ENCODE measurements around the gene CHST9. TPM values are rescaled to one million over a fixed set of nuclear protein-coding genes. Genes with fewer than 3 reads are reported as not detected.
"Not testable (repeated sequence)": the region's sequence is repeated elsewhere in the genome, so short reads cannot be mapped to it uniquely, and the experiment has no call there.

Gene CHST9
- total RNA-seq, 2 experiments from 2014 or later = not detected

DNA sequence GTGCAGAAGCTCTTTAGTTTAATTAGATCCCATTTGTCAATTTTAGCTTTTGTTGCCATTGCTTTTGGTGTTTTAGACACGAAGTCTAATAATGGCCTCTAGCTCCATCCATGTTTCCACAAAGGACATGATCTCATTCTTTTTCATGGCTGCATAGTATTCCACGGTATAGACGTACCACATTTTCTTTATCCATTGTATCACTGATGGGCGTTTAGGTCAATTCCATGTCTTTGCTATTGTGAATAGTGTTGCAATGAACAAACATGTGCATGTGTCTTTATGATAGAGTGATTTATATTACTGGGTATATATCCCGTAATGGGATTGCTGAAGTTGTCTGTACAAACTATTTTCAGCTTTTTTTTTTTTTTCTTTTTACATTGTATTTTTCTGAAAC, 35.9 kb downstream of the CHST9 start:
- H3K4me1 Mint-ChIP-seq (ENCODE audit: low read depth); H3K27me3 Mint-ChIP-seq (ENCODE audit: low read depth); H3K36me3 Mint-ChIP-seq (ENCODE audit: low read depth); DNase-seq; H3K27ac Mint-ChIP-seq; intact Hi-C loops (cut with micrococcal nuclease); H3K4me3 Mint-ChIP-seq; CTCF ChIA-PET: not testable (repeated sequence)
- peaks cover 19% of the 10 kb centered on the region for H3K9me3 Mint-ChIP-seq

DNA sequence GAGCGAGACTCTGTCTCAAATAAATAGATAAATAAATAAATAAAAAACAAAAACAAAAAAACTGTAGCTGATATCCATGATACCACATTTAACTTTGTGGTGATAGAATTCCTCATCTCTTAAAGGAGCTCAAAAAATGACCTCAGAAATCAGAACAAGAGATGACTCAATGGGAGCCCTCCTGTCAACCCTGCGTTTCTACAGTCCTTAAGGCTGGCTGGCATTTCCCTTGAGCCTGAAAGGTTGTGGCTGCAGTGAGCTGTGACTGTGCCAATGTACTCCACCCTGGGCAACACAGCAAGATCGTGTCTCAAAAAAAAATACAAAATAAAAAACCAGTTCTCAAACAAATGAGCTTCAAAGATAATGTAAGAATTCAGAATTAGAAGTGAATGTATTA, 40.4 kb downstream of the CHST9 start:
- no peak for DNase-seq
- Mint-ChIP-seq H3K4me3 (no peak overlapping the region), H3K27ac (no peak overlapping the region), H3K9me3 (peaks cover 8% of the 10 kb centered on the region), H3K36me3 (ENCODE audit: low read depth) (no peaks in the 10 kb centered on the region), H3K4me1 (ENCODE audit: low read depth) (no peaks in the 10 kb centered on the region), H3K27me3 (ENCODE audit: low read depth) (no peaks in the 10 kb centered on the region)
- intact Hi-C loops (cut with micrococcal nuclease) = no loop called here
- CTCF ChIA-PET = no interaction called here

GRCh38 chr18:27143580-27144287, 41.4 kb downstream of the CHST9 start:
- H3K4me3 Mint-ChIP-seq = no peak overlapping the region
- no peaks in the 10 kb centered on the region for H3K27me3 Mint-ChIP-seq (ENCODE audit: low read depth)
- H3K27ac Mint-ChIP-seq = no peak overlapping the region
- H3K4me1 Mint-ChIP-seq (ENCODE audit: low read depth) = no peaks in the 10 kb centered on the region
- H3K9me3 Mint-ChIP-seq = peaks cover 6% of the 10 kb centered on the region
- H3K36me3 Mint-ChIP-seq (ENCODE audit: low read depth) = no peaks in the 10 kb centered on the region
- CTCF ChIA-PET = no interaction called here
- DNase-seq = no peak
- intact Hi-C loops (cut with micrococcal nuclease) = no loop called here

GRCh38 chr18:27142891-27143290, 42.2 kb downstream of the CHST9 start:
- Mint-ChIP-seq H3K36me3 (ENCODE audit: low read depth) (no peaks in the 10 kb centered on the region), H3K27me3 (ENCODE audit: low read depth) (no peaks in the 10 kb centered on the region), H3K4me1 (ENCODE audit: low read depth) (no peaks in the 10 kb centered on the region), H3K27ac (no peak overlapping the region), H3K4me3 (no peak overlapping the region), H3K9me3 (peaks cover 4% of the 10 kb centered on the region)
- CTCF ChIA-PET = no interaction called here
- intact Hi-C loops (cut with micrococcal nuclease) = no loop called here
- no peak for DNase-seq

DNA sequence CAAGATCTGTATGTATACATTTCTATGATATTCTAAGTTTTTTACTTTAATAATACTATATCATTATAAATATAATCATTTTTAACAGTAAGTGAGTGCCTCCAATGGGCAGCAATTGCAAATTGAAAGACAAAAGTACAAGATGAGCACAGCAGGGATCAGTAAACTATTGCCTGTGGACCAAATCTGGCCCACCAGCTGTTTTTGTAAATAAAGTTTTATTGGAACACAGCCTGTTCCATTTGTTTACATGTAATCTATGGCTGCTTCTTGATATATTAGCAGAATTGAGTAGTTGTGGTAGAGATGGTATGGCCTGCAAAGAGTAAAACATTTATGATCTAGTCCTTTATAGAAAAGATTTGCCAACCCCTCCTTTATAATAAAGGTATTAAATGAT, 43.2 kb downstream of the CHST9 start:
- no peaks in the 10 kb centered on the region for H3K27me3 Mint-ChIP-seq (ENCODE audit: low read depth)
- CTCF ChIA-PET = no interaction called here
- no peaks in the 10 kb centered on the region for H3K36me3 Mint-ChIP-seq (ENCODE audit: low read depth)
- intact Hi-C loops (cut with micrococcal nuclease) = no loop called here
- H3K4me1 Mint-ChIP-seq (ENCODE audit: low read depth) = no peaks in the 10 kb centered on the region
- DNase-seq = no peak
- no peak overlapping the region for H3K27ac Mint-ChIP-seq
- H3K4me3 Mint-ChIP-seq = no peak overlapping the region
- H3K9me3 Mint-ChIP-seq = no peaks in the 10 kb centered on the region

DNA sequence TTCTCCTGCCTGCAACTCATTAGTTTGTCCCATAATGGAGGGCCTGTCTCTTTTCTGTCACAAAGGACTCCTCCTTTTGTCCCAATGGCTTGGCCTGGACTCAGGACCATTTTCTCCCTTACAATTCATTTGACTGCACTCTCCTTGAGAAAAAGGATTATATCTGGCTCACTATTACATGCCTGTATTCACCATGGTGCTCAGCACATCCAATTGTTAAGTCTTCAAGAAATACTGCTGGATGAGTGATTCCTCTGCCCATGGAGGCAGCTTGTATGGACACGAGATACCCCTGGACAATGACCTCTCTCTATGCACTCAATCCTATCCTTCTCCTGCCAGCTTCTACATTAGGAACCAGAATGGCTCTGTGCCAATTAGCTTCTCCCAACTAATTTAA, 47.0 kb downstream of the CHST9 start:
- H3K36me3 Mint-ChIP-seq (ENCODE audit: low read depth) = no peaks in the 10 kb centered on the region
- intact Hi-C loops (cut with micrococcal nuclease) = no loop called here
- no peak for DNase-seq
- H3K4me3 Mint-ChIP-seq = no peak overlapping the region
- no peaks in the 10 kb centered on the region for H3K4me1 Mint-ChIP-seq (ENCODE audit: low read depth)
- CTCF ChIA-PET = interaction anchor here (0.6 kb wide), 1 partner anchor 69 kb away, joined by 3 read pairs; no protein-coding TSS in a partner anchor
- no peak overlapping the region for H3K27ac Mint-ChIP-seq
- H3K27me3 Mint-ChIP-seq (ENCODE audit: low read depth) = no peaks in the 10 kb centered on the region
- H3K9me3 Mint-ChIP-seq = no peaks in the 10 kb centered on the region

GRCh38 chr18:27136208-27136535, 48.9 kb downstream of the CHST9 start:
- Mint-ChIP-seq H3K27me3 (ENCODE audit: low read depth) (no peaks in the 10 kb centered on the region), H3K36me3 (ENCODE audit: low read depth) (no peaks in the 10 kb centered on the region), H3K27ac (no peak overlapping the region), H3K4me3 (no peak overlapping the region), H3K4me1 (ENCODE audit: low read depth) (no peaks in the 10 kb centered on the region), H3K9me3 (no peaks in the 10 kb centered on the region)
- intact Hi-C loops (cut with micrococcal nuclease) = no loop called here
- CTCF ChIA-PET = no interaction called here
- no peak for DNase-seq

DNA sequence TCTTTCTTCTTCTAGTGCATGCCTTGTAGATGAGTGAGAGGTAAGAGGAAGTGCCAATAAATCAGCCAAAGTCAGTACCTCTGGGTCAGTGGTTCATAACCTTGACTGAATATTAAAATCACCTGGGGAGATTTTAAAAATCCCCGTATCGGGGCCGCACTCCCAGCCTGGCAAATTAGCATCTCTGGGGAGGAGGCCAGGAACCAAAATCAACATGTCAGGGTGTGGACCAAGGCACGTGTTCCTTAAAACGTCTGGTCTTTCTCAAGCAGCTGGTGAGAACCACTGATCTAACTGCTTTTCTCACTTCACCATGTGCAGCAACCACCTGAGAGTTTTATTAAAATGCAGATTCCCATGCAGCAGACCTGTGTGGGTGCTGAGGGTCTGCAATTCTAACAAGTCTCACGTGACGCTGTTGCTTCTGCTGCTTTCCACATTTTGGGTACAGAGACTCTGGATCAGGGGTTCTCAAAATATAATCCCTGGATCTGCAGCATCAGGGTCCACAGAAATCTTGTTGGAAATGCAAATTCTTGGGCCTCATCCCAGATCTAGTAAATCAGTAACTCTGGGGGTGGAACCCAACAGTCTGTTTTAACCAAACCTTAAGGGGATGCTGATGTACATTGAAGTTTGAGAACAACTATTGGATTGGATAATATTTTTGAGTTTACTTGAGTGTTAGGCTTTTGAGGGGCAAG, 49.5 kb downstream of the CHST9 start:
- no peaks in the 10 kb centered on the region for H3K9me3 Mint-ChIP-seq
- no peak overlapping the region for H3K27ac Mint-ChIP-seq
- no peaks in the 10 kb centered on the region for H3K4me1 Mint-ChIP-seq (ENCODE audit: low read depth)
- DNase-seq = no peak
- intact Hi-C loops (cut with micrococcal nuclease) = no loop called here
- no peaks in the 10 kb centered on the region for H3K27me3 Mint-ChIP-seq (ENCODE audit: low read depth)
- H3K36me3 Mint-ChIP-seq (ENCODE audit: low read depth) = no peaks in the 10 kb centered on the region
- CTCF ChIA-PET = no interaction called here
- H3K4me3 Mint-ChIP-seq = no peak overlapping the region

GRCh38 chr18:27130065-27130630, 55.0 kb downstream of the CHST9 start:
- Mint-ChIP-seq H3K27me3 (ENCODE audit: low read depth) (no peaks in the 10 kb centered on the region), H3K4me3 (no peak overlapping the region), H3K9me3 (no peaks in the 10 kb centered on the region), H3K27ac (no peak overlapping the region), H3K36me3 (ENCODE audit: low read depth) (no peaks in the 10 kb centered on the region), H3K4me1 (ENCODE audit: low read depth) (no peaks in the 10 kb centered on the region)
- no peak for DNase-seq
- intact Hi-C loops (cut with micrococcal nuclease) = no loop called here
- CTCF ChIA-PET = no interaction called here

- CTCF ChIA-PET = no interaction called here
- Mint-ChIP-seq H3K4me3 (no peak overlapping the region), H3K4me1 (ENCODE audit: low read depth) (no peaks in the 10 kb centered on the region), H3K27me3 (ENCODE audit: low read depth) (no peaks in the 10 kb centered on the region), H3K27ac (no peak overlapping the region), H3K36me3 (ENCODE audit: low read depth) (no peaks in the 10 kb centered on the region), H3K9me3 (no peaks in the 10 kb centered on the region)
- intact Hi-C loops (cut with micrococcal nuclease) = no loop called here
- no peak for DNase-seq
These were observed 60.9 kb downstream of the CHST9 start for GRCh38 chr18:27124196-27124595.

GRCh38 chr18:27121108-27121507, 64.0 kb downstream of the CHST9 start:
- Mint-ChIP-seq H3K4me3 (no peak overlapping the region), H3K9me3 (peaks cover 1% of the 10 kb centered on the region), H3K4me1 (ENCODE audit: low read depth) (no peaks in the 10 kb centered on the region), H3K27ac (no peak overlapping the region), H3K27me3 (ENCODE audit: low read depth) (no peaks in the 10 kb centered on the region), H3K36me3 (ENCODE audit: low read depth) (no peaks in the 10 kb centered on the region)
- CTCF ChIA-PET = interaction anchor here (0.7 kb wide), 1 partner anchor 14 kb away, joined by 3 read pairs; no protein-coding TSS in a partner anchor
- intact Hi-C loops (cut with micrococcal nuclease) = no loop called here
- DNase-seq = no peak

- CTCF ChIA-PET = interaction anchor here (0.7 kb wide), 1 partner anchor 13 kb away, joined by 3 read pairs; no protein-coding TSS in a partner anchor
- H3K9me3 Mint-ChIP-seq = peaks cover 1% of the 10 kb centered on the region
- H3K36me3 Mint-ChIP-seq (ENCODE audit: low read depth) = no peaks in the 10 kb centered on the region
- DNase-seq = no peak
- no peaks in the 10 kb centered on the region for H3K27me3 Mint-ChIP-seq (ENCODE audit: low read depth)
- H3K4me1 Mint-ChIP-seq (ENCODE audit: low read depth) = no peaks in the 10 kb centered on the region
- H3K27ac Mint-ChIP-seq = no peak overlapping the region
- H3K4me3 Mint-ChIP-seq = no peak overlapping the region
- intact Hi-C loops (cut with micrococcal nuclease) = no loop called here
These were observed 64.9 kb downstream of the CHST9 start for GRCh38 chr18:27120246-27120645.

- no peaks in the 10 kb centered on the region for H3K36me3 Mint-ChIP-seq (ENCODE audit: low read depth)
These were observed 66.1 kb downstream of the CHST9 start for GRCh38 chr18:27118973-27119372.

More at GRCh38 chr18:27118973-27119372, 66.1 kb downstream of the CHST9 start:
- Mint-ChIP-seq H3K9me3 (peaks cover 1% of the 10 kb centered on the region), H3K4me1 (ENCODE audit: low read depth) (no peaks in the 10 kb centered on the region), H3K27me3 (ENCODE audit: low read depth) (no peaks in the 10 kb centered on the region), H3K4me3 (no peak overlapping the region), H3K27ac (no peak overlapping the region)
- CTCF ChIA-PET = no interaction called here
- intact Hi-C loops (cut with micrococcal nuclease) = no loop called here
- no peak for DNase-seq
